ENCODE measurements around the gene EP400. TPM values are rescaled to one million over a fixed set of nuclear protein-coding genes. Genes with fewer than 3 reads are reported as not detected.

Gene EP400
- 60.5 and 63.0 TPM in 2 replicates for total RNA-seq (2022)
- Bru-seq, nascent RNA: percentile 75 among the genes with signal in this experiment
- percentile 82 among the genes with signal in this experiment for BruChase-seq, experiment 1, labeled RNA remaining after a 2-hour chase
- BruChase-seq, experiment 2, labeled RNA remaining after a 6-hour chase: percentile 86 among the genes with signal in this experiment
- long read RNA-seq, full-length matches to known transcripts: 1 of 10 reads
- long read RNA-seq, partial matches to known transcripts: 7 of 10 reads
- long read RNA-seq, other reads (novel, unspliced or antisense): 2 of 10 reads

GRCh38 chr12:131949431-131950181 lies at the start of gene EP400:
Gene EP400, plus strand, starts transcription at chr12:131949942. Its CDS starts 10,678 bp downstream, at chr12:131960620.
- no peaks in the 10 kb centered on the region for H3K27me3 ChIP-seq (replicated peaks; ENCODE audit: control insufficient read depth, insufficient read depth, low read length)
- no peaks in the 10 kb centered on the region for H3K9me3 ChIP-seq
- no peaks in the 10 kb centered on the region for H3K36me3 ChIP-seq (ENCODE audit: control insufficient read depth, insufficient read depth, low read length)
- no peaks in the 10 kb centered on the region for H3K9me3 Mint-ChIP-seq (ENCODE audit: unreplicated experiment)
- peak within 1 kb of the TSS; percentile 92 for H3K4me3 ChIP-seq (ENCODE audit: low read depth, low read length)
- H3K4me3 Mint-ChIP-seq (ENCODE audit: unreplicated experiment): peak within 1 kb of the TSS; percentile 81
- no TSS peak for BruUV-seq (replicated peaks)
- H3K4me1 ChIP-seq: peaks cover 5% of the 10 kb centered on the region
- intact Hi-C loops (cut with micrococcal nuclease; ENCODE audit: unreplicated experiment): loop anchor here (1.0 to 2.0 kb wide), 2 partner anchors 20 to 115 kb away; partner anchors contain the start of gene PUS1
- H3K4me1 Mint-ChIP-seq (ENCODE audit: low read depth, unreplicated experiment): no peaks in the 10 kb centered on the region
- DNase-seq: peak; percentile 93 to 95
- peak; percentile 25 to 35 for TF ChIP-seq CTCF (IDR thresholded peaks at IDR 0.05; ENCODE audit: insufficient read depth in 1 of 2, low read depth in 1 of 2, low read length in 1 of 2, severe bottlenecking in 1 of 2, unreplicated experiment in 1 of 2)
- no peaks in the 10 kb centered on the region for H3K27me3 Mint-ChIP-seq (ENCODE audit: insufficient read depth, unreplicated experiment)
- peak within 1 kb of the TSS; percentile 79 for H3K27ac Mint-ChIP-seq (ENCODE audit: unreplicated experiment)
- ChIA-PET POLR2A (interaction anchor here (0.5 to 0.6 kb wide), 4 partner anchors 31 to 195 kb away, joined by 3 read pairs; no protein-coding TSS in a partner anchor), CTCF (interaction anchor here (0.6 to 1.9 kb wide), 3 partner anchors 51 to 113 kb away, joined by 3 to 5 read pairs (median 4); no protein-coding TSS in a partner anchor)
- peaks cover 7% of the 10 kb centered on the region for H3K36me3 Mint-ChIP-seq (ENCODE audit: insufficient read depth, unreplicated experiment)

- Histone ChIP-seq H3K4me3 (ENCODE audit: low read depth, low read length) (no peak overlapping the region), H3K27me3 (replicated peaks; ENCODE audit: control insufficient read depth, insufficient read depth, low read length) (no peaks in the 10 kb centered on the region), H3K36me3 (ENCODE audit: control insufficient read depth, insufficient read depth, low read length) (no peaks in the 10 kb centered on the region; the same call in 1 of the 2 replicates), H3K9me3 (no peaks in the 10 kb centered on the region), H3K4me1 (peaks cover 5% of the 10 kb centered on the region; the same call in 1 of the 2 replicates)
- intact Hi-C loops (cut with micrococcal nuclease; ENCODE audit: unreplicated experiment): no loop called here
- peaks cover 45% of the 10 kb centered on the region for H3K36me3 Mint-ChIP-seq (ENCODE audit: insufficient read depth, unreplicated experiment)
- no peaks in the 10 kb centered on the region for H3K9me3 Mint-ChIP-seq (ENCODE audit: unreplicated experiment)
- no peak overlapping the region for H3K27ac Mint-ChIP-seq (ENCODE audit: unreplicated experiment)
- DNase-seq: peak in 1 of 2 experiments; percentile 26
- ChIA-PET POLR2A (no interaction called here), CTCF (no interaction called here)
- BruUV-seq (replicated peaks): no TSS peak
- no peaks in the 10 kb centered on the region for H3K27me3 Mint-ChIP-seq (ENCODE audit: insufficient read depth, unreplicated experiment)
- H3K4me1 Mint-ChIP-seq (ENCODE audit: low read depth, unreplicated experiment): no peaks in the 10 kb centered on the region
- no peak overlapping the region for H3K4me3 Mint-ChIP-seq (ENCODE audit: unreplicated experiment)
- TF ChIP-seq CTCF (IDR thresholded peaks at IDR 0.05; ENCODE audit: insufficient read depth in 1 of 2, low read depth in 1 of 2, low read length in 1 of 2, severe bottlenecking in 1 of 2, unreplicated experiment in 1 of 2): no peak
Observed at GRCh38 chr12:131900397-131900796, 49.3 kb upstream of the EP400 start.

Data from Caco-2 (cell line).